HG03159 (cell line): ENCODE data around the gene TTC16.
"Not testable (repeated sequence)": the region's sequence is repeated elsewhere in the genome, so short reads cannot be mapped to it uniquely, and the experiment has no call there.

Experiments used
- ATAC-seq: cut with Tn5 transposase; IDR thresholded peaks from one replicate; pipeline ENCODE4 v1.9.1; 2021; ENCODE audit warnings: mild to moderate bottlenecking, moderate library complexity; ENCODE audit not compliant: unreplicated experiment

Gene TTC16

DNA sequence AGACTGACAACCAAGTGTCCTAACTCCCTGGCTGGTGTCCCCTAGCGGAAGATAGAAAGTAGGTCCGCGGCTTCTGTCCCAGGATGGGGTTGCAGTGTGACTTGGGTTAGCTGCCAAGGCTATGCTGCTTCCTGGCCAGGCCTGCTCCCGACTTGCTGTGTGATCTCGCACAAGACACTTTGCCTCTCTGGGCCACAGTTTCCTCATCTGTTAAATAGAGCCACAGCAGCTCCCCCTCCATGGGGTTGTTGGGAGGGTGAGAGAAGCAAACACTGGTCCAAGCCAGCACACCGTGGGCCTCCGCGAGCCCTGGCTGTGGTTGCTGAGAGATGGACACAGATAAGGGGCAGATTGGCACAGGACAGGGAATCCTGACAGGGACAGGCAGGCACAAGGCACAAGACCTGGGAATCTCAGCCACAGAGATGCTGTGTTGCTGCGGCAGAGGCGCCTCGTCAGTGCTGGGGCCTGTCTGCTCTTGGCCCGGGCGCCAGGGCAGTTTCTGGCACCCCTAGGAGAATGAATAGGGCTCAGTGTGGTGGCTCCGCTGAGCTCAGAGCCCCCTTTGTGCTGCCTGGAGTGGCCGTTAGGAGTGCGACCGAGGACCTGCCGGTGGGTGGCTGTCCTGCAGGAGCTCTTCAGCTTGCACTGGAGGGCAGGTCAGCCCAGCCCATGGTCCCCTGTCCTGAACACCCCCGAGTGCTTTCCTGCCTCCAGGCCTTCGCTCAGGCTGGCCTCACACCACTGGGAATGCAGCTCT lies 64.4 kb downstream of the TTC16 start:
- ATAC-seq: no peak

DNA sequence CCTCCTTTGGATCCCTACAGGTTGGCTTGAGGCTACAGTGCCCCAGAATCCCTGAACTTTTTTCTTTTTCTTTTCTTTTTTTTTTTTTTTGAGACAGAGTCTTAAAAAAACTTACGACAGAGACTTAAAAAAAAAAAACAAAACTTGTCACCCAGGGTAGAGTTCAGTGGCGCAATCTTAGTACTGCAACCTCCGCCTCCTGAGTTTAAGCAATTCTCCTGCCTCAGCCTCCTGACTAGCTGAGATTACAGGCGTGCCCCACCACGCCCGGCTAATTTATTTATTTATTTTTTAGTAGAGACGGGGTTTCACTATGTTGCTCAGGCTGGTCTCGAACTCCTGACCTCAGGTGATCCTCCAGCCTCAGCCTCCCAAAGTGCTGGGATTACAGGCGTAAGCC lies 65.0 kb downstream of the TTC16 start:
- not testable (repeated sequence) for ATAC-seq
